GM10266 (cell line): ENCODE results near the gene AIP.

ENCODE experiments used
- DNase-seq: peaks from one replicate; pipeline ENCODE4 v3.0.0; 2012; ENCODE audit errors: extremely low spot score
- CTCF ChIP-seq: IDR thresholded peaks from 2 replicates; pipeline ENCODE4 v1.5.1; 2012; ENCODE audit warnings: mild to moderate bottlenecking, low read depth; ENCODE audit not compliant: control insufficient read depth, insufficient read depth; ENCODE audit errors: missing control alignments

The AIP gene

GRCh38 chr11:67504950-67505581 is 22.2 kb downstream of the AIP start, which contains the start of gene PITPNM1:
Gene PITPNM1 (minus strand): TSS chr11:67505363. CDS start chr11:67504180, 1,183 bp downstream.
- no peak for TF ChIP-seq CTCF
- peak; percentile 95 for DNase-seq

GRCh38 chr11:67505605-67506396 is 23.0 kb downstream of the AIP start:
- peak; percentile 98 for TF ChIP-seq CTCF
- DNase-seq = peak; percentile 89

GRCh38 chr11:67506426-67507051 is 23.7 kb downstream of the AIP start:
- no peak for DNase-seq
- no peak for TF ChIP-seq CTCF

GRCh38 chr11:67507242-67507863 is 24.5 kb downstream of the AIP start:
- no peak for TF ChIP-seq CTCF
- DNase-seq = no peak

GRCh38 chr11:67507864-67508485 is 25.1 kb downstream of the AIP start, which contains the start of gene CDK2AP2:
Gene CDK2AP2 (minus strand): TSS chr11:67508162. CDS start chr11:67508082, 80 bp downstream.
- TF ChIP-seq CTCF = no peak
- peak; percentile 99 for DNase-seq

- no peak for TF ChIP-seq CTCF
- DNase-seq = peak; percentile 99
Measured at GRCh38 chr11:67508486-67509121, 25.8 kb downstream of the AIP start.
